PC-3 (cell line): Measurements from ENCODE around the gene PSMA7.

Source experiments
- EZH2phosphoT487 ChIP-seq: fragments of 300-600 bp; sonication (generic); IDR thresholded peaks from 2 replicates; pipeline ENCODE4 v1.6.1; 2018; ENCODE audit warnings: mild to moderate bottlenecking, antibody characterized with exemption, low read length, borderline replicate concordance
- TF ChIP-seq, protein P1 (sequence below): fragments of 300-600 bp; sonication (generic); conservative IDR thresholded peaks from 2 replicates; pipeline ENCODE4 v1.5.1; 2017; ENCODE audit warnings: antibody characterized with exemption, low read depth, mild to moderate bottlenecking, low read length

DNA sequence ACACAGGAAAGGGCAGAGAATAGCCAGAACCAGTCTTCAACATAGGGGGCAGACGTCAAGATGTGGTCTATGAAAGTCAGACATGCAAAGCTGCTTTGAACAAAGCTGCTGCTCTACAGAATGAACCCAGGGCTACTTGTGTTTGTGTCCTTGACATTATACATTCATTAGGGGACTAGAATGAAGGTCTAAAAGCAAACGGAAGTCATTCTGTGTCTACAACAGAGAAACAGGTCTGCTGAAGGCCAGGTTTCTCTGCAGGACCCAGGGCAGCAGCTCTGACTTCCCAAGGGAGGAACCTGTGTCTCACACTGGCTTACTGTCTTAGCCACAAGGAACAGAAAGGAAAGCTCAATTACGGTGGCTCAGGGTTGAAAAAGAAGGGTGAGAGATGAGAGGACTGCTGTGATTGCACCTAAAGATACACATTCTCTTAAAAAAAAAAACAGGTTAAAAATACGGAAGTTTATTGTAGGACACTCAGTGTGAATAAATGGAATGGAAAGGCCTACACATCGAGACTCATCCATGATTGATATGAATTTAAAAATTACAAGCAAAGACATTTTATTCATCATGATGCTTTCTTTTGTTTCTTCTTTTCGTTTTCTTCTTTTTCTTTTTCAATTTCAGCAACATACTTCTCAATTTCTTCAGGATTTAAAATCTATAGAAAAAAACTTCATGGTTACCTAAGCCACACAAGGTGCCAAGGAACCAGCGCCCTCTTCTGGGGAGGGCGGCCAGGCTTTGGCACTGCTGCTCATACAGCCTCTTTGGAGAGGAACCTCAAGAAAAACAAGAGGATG lies 6.7 kb downstream of the PSMA7 start:
- TF ChIP-seq, protein P1, sequence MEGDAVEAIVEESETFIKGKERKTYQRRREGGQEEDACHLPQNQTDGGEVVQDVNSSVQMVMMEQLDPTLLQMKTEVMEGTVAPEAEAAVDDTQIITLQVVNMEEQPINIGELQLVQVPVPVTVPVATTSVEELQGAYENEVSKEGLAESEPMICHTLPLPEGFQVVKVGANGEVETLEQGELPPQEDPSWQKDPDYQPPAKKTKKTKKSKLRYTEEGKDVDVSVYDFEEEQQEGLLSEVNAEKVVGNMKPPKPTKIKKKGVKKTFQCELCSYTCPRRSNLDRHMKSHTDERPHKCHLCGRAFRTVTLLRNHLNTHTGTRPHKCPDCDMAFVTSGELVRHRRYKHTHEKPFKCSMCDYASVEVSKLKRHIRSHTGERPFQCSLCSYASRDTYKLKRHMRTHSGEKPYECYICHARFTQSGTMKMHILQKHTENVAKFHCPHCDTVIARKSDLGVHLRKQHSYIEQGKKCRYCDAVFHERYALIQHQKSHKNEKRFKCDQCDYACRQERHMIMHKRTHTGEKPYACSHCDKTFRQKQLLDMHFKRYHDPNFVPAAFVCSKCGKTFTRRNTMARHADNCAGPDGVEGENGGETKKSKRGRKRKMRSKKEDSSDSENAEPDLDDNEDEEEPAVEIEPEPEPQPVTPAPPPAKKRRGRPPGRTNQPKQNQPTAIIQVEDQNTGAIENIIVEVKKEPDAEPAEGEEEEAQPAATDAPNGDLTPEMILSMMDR: peak; percentile 96
- no peak for TF ChIP-seq EZH2phosphoT487
